GM12865 (cell line): ENCODE results near the gene LILRB2.
"Not testable (repeated sequence)": the region's sequence is repeated elsewhere in the genome, so short reads cannot be mapped to it uniquely, and the experiment has no call there.

Experiments used
- DNase-seq: peaks from one replicate; pipeline ENCODE4 v3.0.0; 2010; ENCODE audit warnings: low read depth
- H3K4me3 ChIP-seq: 2 replicates; pipeline ENCODE4 v1.5.1; 2011; ENCODE audit warnings: mild to moderate bottlenecking, low read depth, low read length, control low read depth
- CTCF ChIP-seq: IDR thresholded peaks from 2 replicates; pipeline ENCODE4 v1.5.1; 2011; ENCODE audit warnings: low read length, control low read depth, low read depth, inconsistent platforms; ENCODE audit not compliant: insufficient read depth; ENCODE audit errors: missing control alignments

LILRB2 gene

DNA sequence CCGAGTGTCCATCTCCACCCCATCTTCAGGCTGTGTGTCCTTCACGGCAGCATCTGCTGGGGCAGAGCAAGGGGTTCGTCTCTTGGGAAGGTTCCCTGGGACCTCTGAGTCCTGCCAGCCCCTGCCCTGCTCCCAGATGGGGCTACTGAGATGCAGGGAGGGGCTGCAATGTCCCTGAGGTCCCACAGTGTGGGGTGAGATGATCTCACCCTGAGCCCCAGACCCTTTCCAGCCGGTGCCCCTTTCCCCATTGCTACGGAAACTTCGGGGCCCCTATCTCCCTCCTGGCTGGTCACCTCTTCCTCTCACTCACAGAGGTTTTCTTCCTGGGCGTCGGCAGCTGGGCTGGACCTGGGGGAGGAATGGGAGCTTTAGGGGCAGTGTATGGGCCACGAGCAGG lies 5.0 kb downstream of the LILRB2 start:
- H3K4me3 ChIP-seq: no peak overlapping the region
- no peak for TF ChIP-seq CTCF
- no peak for DNase-seq

- H3K4me3 ChIP-seq, DNase-seq: not testable (repeated sequence)
Measured at GRCh38 chr19:54274516-54274915, 6.4 kb downstream of the LILRB2 start.

GRCh38 chr19:54273821-54274220 lies 7.1 kb downstream of the LILRB2 start:
- no peak for DNase-seq
- TF ChIP-seq CTCF: no peak
- no peak overlapping the region for H3K4me3 ChIP-seq

- not testable (repeated sequence) for H3K4me3 ChIP-seq, DNase-seq
Measured at GRCh38 chr19:54272181-54272580, 8.7 kb downstream of the LILRB2 start.

- H3K4me3 ChIP-seq, DNase-seq: not testable (repeated sequence)
Measured at GRCh38 chr19:54271587-54271986, 9.3 kb downstream of the LILRB2 start.

GRCh38 chr19:54271106-54271505 lies 9.8 kb downstream of the LILRB2 start:
- TF ChIP-seq CTCF: no peak
- H3K4me3 ChIP-seq: no peak overlapping the region
- no peak for DNase-seq

DNA sequence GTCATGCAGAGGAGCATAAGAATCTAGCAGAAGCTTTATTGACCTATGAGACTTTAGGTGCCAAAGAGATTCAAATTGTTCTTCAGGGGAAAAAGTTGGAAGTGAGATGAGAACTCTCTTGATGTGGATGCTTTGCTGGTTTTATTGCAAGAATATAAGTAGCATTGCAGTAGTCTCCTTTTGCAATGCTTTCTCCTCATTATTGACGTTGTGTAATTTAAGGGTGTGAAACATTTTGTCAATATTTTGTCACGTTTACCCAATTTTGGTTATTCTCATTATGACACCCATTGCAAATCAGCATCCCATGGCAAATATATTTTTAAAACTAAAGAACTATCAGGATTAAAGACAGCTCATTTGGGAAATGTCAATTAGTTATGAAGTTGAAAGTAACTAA lies 12.0 kb downstream of the LILRB2 start:
- no peak overlapping the region for H3K4me3 ChIP-seq
- no peak for DNase-seq
- no peak for TF ChIP-seq CTCF

GRCh38 chr19:54266133-54266532 lies 14.8 kb downstream of the LILRB2 start:
- H3K4me3 ChIP-seq: no peak overlapping the region
- DNase-seq: peak; percentile 76
- peak; percentile 80 for TF ChIP-seq CTCF

DNA sequence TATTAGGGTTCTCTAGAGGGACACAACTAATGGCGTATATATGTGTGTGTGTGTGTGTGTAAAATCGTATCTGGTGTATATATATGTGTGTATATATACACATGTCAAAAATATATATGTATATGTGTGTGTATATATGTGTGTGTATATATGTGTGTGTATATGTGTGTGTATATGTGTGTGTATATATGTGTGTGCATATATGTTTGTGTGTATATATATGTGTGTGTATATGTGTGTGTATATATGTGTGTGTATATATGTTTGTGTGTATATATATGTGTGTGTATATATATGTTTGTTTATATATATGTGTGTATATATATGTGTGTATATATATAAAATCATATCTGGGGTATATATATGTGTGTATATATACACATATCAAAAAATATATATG lies 18.4 kb downstream of the LILRB2 start:
- H3K4me3 ChIP-seq: no peak overlapping the region
- no peak for DNase-seq
- no peak for TF ChIP-seq CTCF
